H9 (cell line): ENCODE data around the gene HNF1A. TPM values are rescaled to one million over a fixed set of nuclear protein-coding genes. Genes with fewer than 3 reads are reported as not detected.

Source experiments
- DNase-seq: peaks from one replicate; pipeline ENCODE4 v3.0.0-alpha.2; 2017
- H2AFZ ChIP-seq: one replicate; pipeline ENCODE4 v1.6.1; 2013; ENCODE audit warnings: mild to moderate bottlenecking, low read length, control low read depth, moderate library complexity
- H2AK5ac ChIP-seq: 2 replicates; pipeline ENCODE4 v1.6.1; 2013; ENCODE audit warnings: low read length, control low read depth, mixed read lengths; ENCODE audit not compliant: insufficient read length
- H2BK120ac ChIP-seq: one replicate; pipeline ENCODE4 v1.6.1; 2013; ENCODE audit warnings: low read depth, mild to moderate bottlenecking, low read length, control low read depth, inconsistent platforms; ENCODE audit not compliant: poor library complexity, severe bottlenecking
- H2BK12ac ChIP-seq: 2 replicates; pipeline ENCODE4 v1.6.1; 2013; ENCODE audit warnings: low read length, control low read depth, mixed read lengths, low read depth; ENCODE audit not compliant: insufficient read length
- H2BK15ac ChIP-seq: 2 replicates; pipeline ENCODE4 v1.6.1; 2013; ENCODE audit warnings: low read depth, low read length, control low read depth
- H2BK20ac ChIP-seq: one replicate; pipeline ENCODE4 v1.6.1; 2013; ENCODE audit warnings: low read depth, mild to moderate bottlenecking, low read length, control low read depth, inconsistent platforms; ENCODE audit not compliant: poor library complexity, severe bottlenecking
- H2BK5ac ChIP-seq: 2 replicates; pipeline ENCODE4 v1.6.1; 2013; ENCODE audit warnings: low read length, control low read depth, mixed read lengths; ENCODE audit not compliant: insufficient read length
- H3K14ac ChIP-seq: 2 replicates; pipeline ENCODE4 v1.6.1; 2013; ENCODE audit warnings: low read length, control low read depth; ENCODE audit not compliant: insufficient read depth
- H3K18ac ChIP-seq: 2 replicates; pipeline ENCODE4 v1.6.1; 2013; ENCODE audit warnings: low read depth, mild to moderate bottlenecking, mixed read lengths, low read length, control low read depth; ENCODE audit not compliant: insufficient read length
- H3K23ac ChIP-seq: 2 replicates; pipeline ENCODE4 v1.6.1; 2013; ENCODE audit warnings: low read length, control low read depth, mixed read lengths, low read depth; ENCODE audit not compliant: insufficient read length
- H3K23me2 ChIP-seq: 2 replicates; pipeline ENCODE4 v1.6.1; 2013; ENCODE audit warnings: low read depth, mild to moderate bottlenecking, mixed read lengths, low read length, control low read depth; ENCODE audit not compliant: insufficient read length, poor library complexity, severe bottlenecking
- H3K27ac ChIP-seq: 2 replicates; pipeline ENCODE4 v1.5.1; 2013; ENCODE audit warnings: low read length, control low read depth, mixed read lengths, low read depth; ENCODE audit not compliant: insufficient read length
- H3K27me3 ChIP-seq: 2 replicates; pipeline ENCODE4 v1.6.1; 2013; ENCODE audit warnings: low read length, control low read depth, inconsistent platforms; ENCODE audit not compliant: insufficient read depth
- H3K4ac ChIP-seq: 2 replicates; pipeline ENCODE4 v1.6.1; 2013; ENCODE audit warnings: low read depth, mild to moderate bottlenecking, control low read depth, inconsistent platforms, low read length, moderate library complexity
- H3K4me1 ChIP-seq: 2 replicates; pipeline ENCODE4 v1.6.1; 2013; ENCODE audit warnings: low read length, control low read depth, inconsistent platforms; ENCODE audit not compliant: insufficient read depth
- H3K4me2 ChIP-seq: 2 replicates; pipeline ENCODE4 v1.6.1; 2013; ENCODE audit warnings: low read length, control low read depth, mixed read lengths; ENCODE audit not compliant: insufficient read length, insufficient read depth
- H3K56ac ChIP-seq: 2 replicates; pipeline ENCODE4 v1.6.1; 2013; ENCODE audit warnings: low read depth, mild to moderate bottlenecking, mixed read lengths, low read length, control low read depth; ENCODE audit not compliant: insufficient read length
- H3K79me1 ChIP-seq: 2 replicates; pipeline ENCODE4 v1.6.1; 2013; ENCODE audit warnings: low read depth, mild to moderate bottlenecking, moderate library complexity, low read length, control low read depth, inconsistent platforms; ENCODE audit not compliant: insufficient read depth, poor library complexity, severe bottlenecking
- H3K79me2 ChIP-seq: 2 replicates; pipeline ENCODE4 v1.6.1; 2013; ENCODE audit warnings: low read length, control low read depth, inconsistent platforms; ENCODE audit not compliant: insufficient read depth
- H3K9ac ChIP-seq: 2 replicates; pipeline ENCODE4 v1.6.1; 2013; ENCODE audit warnings: low read length, control low read depth, mixed read lengths; ENCODE audit not compliant: insufficient read length; ENCODE audit errors: extremely low read depth
- H3K9me3 ChIP-seq: one replicate; pipeline ENCODE4 v1.6.1; 2013; ENCODE audit warnings: low read depth, low read length, inconsistent platforms; ENCODE audit not compliant: control insufficient read depth
- H3T11ph ChIP-seq: one replicate; pipeline ENCODE4 v1.6.1; 2013; ENCODE audit warnings: mild to moderate bottlenecking, low read length, control low read depth, inconsistent platforms
- H4K20me1 ChIP-seq: one replicate; pipeline ENCODE4 v1.6.1; 2013; ENCODE audit not compliant: control insufficient read depth, insufficient read length, insufficient read depth
- H4K5ac ChIP-seq: 2 replicates; pipeline ENCODE4 v1.6.1; 2013; ENCODE audit warnings: low read depth, mild to moderate bottlenecking, mixed read lengths, low read length, control low read depth; ENCODE audit not compliant: insufficient read length
- H4K8ac ChIP-seq: replicated peaks from 2 replicates; pipeline ENCODE4 v1.6.1; 2013; ENCODE audit warnings: low read length, control low read depth, mixed read lengths, low read depth; ENCODE audit not compliant: insufficient read length
- H4K91ac ChIP-seq: 2 replicates; pipeline ENCODE4 v1.6.1; 2013; ENCODE audit warnings: low read depth, mild to moderate bottlenecking, moderate library complexity, mixed read lengths, low read length, control low read depth; ENCODE audit not compliant: insufficient read length
- H3K27ac Mint-ChIP-seq, 3 experiments: 2 replicates in 2 of 3; 3 replicates in 1 of 3; pipeline ENCODE4 v1.8.0; 2020 to 2021; ENCODE audit warnings: mixed read lengths in 3 of 3, mild to moderate bottlenecking in 1 of 3, moderate library complexity in 1 of 3
- H3K27me3 Mint-ChIP-seq: 2 replicates; pipeline ENCODE4 v1.8.0; 2021; ENCODE audit warnings: low read depth, mild to moderate bottlenecking, moderate library complexity, mixed read lengths
- H3K36me3 Mint-ChIP-seq, 3 experiments: 2 replicates in 2 of 3; 3 replicates in 1 of 3; pipeline ENCODE4 v1.8.0; 2020 to 2021; ENCODE audit warnings: low read depth in 3 of 3, mixed read lengths in 3 of 3; ENCODE audit not compliant: insufficient read depth in 1 of 3
- H3K4me1 Mint-ChIP-seq, 2 experiments: 2 replicates each; pipeline ENCODE4 v1.8.0; 2020; ENCODE audit warnings: mixed read lengths in 2 of 2
- H3K4me3 Mint-ChIP-seq, 2 experiments: 2 replicates in 1 of 2; 3 replicates in 1 of 2; pipeline ENCODE4 v1.8.0; 2020 to 2021; ENCODE audit warnings: mild to moderate bottlenecking in 2 of 2, mixed read lengths in 2 of 2, moderate library complexity in 1 of 2
- H3K9me3 Mint-ChIP-seq, 2 experiments: 2 replicates in 1 of 2; 3 replicates in 1 of 2; pipeline ENCODE4 v1.8.0; 2020; ENCODE audit warnings: mild to moderate bottlenecking in 2 of 2, mixed read lengths in 2 of 2, moderate library complexity in 1 of 2
- WGBS: extraction: QIAGEN DNeasy Blood & Tissue Kit; methylation state at CpG from one replicate; pipeline ENCODE4 v1.1.7; 2013; ENCODE audit warnings: missing lambda C conversion rate, low lambda C conversion rate, mixed read lengths; ENCODE audit not compliant: insufficient read length; ENCODE audit errors: extremely low coverage; 5-methylcytosine and 5-hydroxymethylcytosine counted together
- total RNA-seq: library from RNA; stranded (reverse); gene quantifications from 2 replicates; pipeline ENCODE4 v1.2.1, GENCODE V29; 2021
- TF ChIP-seq, protein P1 (sequence below): fragments of 200-600 bp; sonication (generic); conservative IDR thresholded peaks from 3 replicates; pipeline ENCODE4 v1.8.0; 2021; ENCODE audit warnings: antibody characterized with exemption, mild to moderate bottlenecking

HNF1A gene
- total RNA-seq, 1 experiment from 2014 or later, result not detected

DNA sequence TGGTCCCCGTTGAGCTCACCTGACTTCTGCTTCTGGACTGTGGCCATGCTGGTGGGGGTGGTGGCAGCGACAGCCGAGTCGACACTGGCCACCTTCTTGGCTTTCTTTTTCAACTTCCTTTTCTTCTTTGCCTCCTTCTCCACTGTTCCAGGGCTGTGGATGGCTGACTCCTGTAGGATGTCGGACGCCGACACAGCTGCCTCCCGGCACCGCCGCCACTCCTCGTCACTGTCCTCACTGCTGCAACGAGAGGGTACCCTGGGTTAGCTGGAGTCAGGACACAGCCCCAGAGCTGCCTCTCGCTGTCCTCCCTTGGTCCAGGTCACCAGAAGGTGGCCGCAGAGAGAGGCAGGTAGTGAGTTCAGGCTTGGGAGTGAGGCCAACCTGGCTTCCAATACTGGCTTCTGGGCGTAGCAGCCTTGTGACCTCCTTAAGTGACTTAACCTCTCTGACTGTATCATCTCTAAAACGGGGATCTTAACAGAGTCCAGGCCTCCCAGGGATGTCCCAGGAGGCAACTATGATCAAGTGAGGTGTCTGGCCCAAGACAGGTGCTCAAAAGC, 26.0 kb downstream of the HNF1A start:
- Mint-ChIP-seq H3K27me3 (no peaks in the 10 kb centered on the region), H3K4me3 (no peak overlapping the region), H3K36me3 (peaks cover 35 to 60% (median 56%) of the 10 kb centered on the region in 3 experiments), H3K4me1 (peaks cover 3 to 4% of the 10 kb centered on the region in 2 experiments), H3K9me3 (no peaks in the 10 kb centered on the region), H3K27ac (peak overlapping the region in 1 of 3 experiments; percentile 20; a peak in 1 of 7 replicates)
- H3T11ph ChIP-seq, result no peak overlapping the region
- no peaks in the 10 kb centered on the region for H3K79me2 ChIP-seq
- no peaks in the 10 kb centered on the region for H3K27me3 ChIP-seq
- no peaks in the 10 kb centered on the region for H3K9me3 ChIP-seq
- no peak overlapping the region for H3K27ac ChIP-seq
- H2BK20ac ChIP-seq, result no peak overlapping the region
- no peaks in the 10 kb centered on the region for H3K79me1 ChIP-seq
- H2BK12ac ChIP-seq, result no peak overlapping the region
- no peak overlapping the region for H2AFZ ChIP-seq
- H4K8ac ChIP-seq, result no peak overlapping the region
- no peak overlapping the region for H3K14ac ChIP-seq
- no peak overlapping the region for H3K23ac ChIP-seq
- no peak overlapping the region for H4K91ac ChIP-seq
- no peaks in the 10 kb centered on the region for H4K20me1 ChIP-seq
- no peak for DNase-seq
- no peaks in the 10 kb centered on the region for H3K4me1 ChIP-seq
- WGBS, result no CpG with 5 or more reads among the region's 16 CpGs
- H3K18ac ChIP-seq, result no peak overlapping the region
- H2BK5ac ChIP-seq, result no peak overlapping the region
- H2AK5ac ChIP-seq, result no peak overlapping the region
- no peak overlapping the region for H3K4ac ChIP-seq
- H4K5ac ChIP-seq, result no peak overlapping the region
- H3K56ac ChIP-seq, result no peak overlapping the region
- no peaks in the 10 kb centered on the region for H3K23me2 ChIP-seq
- TF ChIP-seq, protein P1, sequence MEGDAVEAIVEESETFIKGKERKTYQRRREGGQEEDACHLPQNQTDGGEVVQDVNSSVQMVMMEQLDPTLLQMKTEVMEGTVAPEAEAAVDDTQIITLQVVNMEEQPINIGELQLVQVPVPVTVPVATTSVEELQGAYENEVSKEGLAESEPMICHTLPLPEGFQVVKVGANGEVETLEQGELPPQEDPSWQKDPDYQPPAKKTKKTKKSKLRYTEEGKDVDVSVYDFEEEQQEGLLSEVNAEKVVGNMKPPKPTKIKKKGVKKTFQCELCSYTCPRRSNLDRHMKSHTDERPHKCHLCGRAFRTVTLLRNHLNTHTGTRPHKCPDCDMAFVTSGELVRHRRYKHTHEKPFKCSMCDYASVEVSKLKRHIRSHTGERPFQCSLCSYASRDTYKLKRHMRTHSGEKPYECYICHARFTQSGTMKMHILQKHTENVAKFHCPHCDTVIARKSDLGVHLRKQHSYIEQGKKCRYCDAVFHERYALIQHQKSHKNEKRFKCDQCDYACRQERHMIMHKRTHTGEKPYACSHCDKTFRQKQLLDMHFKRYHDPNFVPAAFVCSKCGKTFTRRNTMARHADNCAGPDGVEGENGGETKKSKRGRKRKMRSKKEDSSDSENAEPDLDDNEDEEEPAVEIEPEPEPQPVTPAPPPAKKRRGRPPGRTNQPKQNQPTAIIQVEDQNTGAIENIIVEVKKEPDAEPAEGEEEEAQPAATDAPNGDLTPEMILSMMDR, result no peak
- no peak overlapping the region for H3K9ac ChIP-seq
- no peak overlapping the region for H2BK15ac ChIP-seq
- no peak overlapping the region for H2BK120ac ChIP-seq
- H3K4me2 ChIP-seq, result no peak overlapping the region
